Measurements from ENCODE around the gene ZNF626. TPM values are rescaled to one million over a fixed set of nuclear protein-coding genes. Genes with fewer than 3 reads are reported as not detected.
A peak's percentile ranks its signal among the peaks of the same experiment; 100 is the strongest.
"Not testable (repeated sequence)": the region's sequence is repeated elsewhere in the genome, so short reads cannot be mapped to it uniquely, and the experiment has no call there.

The ZNF626 gene
- total and polyA plus RNA-seq, 7 experiments from 2014 or later, result 2.2 to 20.0 (median 10.7) TPM

- H3K27ac Mint-ChIP-seq; H3K27me3 Mint-ChIP-seq; H3K36me3 ChIP-seq (ENCODE audit: control insufficient read depth in 2 of 3, insufficient read depth in 3 of 3, low read length in 3 of 3); POLR2A ChIA-PET; H3K4me3 Mint-ChIP-seq; H3K27ac ChIP-seq (ENCODE audit: low read depth, low read length); H3K4me1 Mint-ChIP-seq; intact Hi-C loops (cut with micrococcal nuclease); H3K4me1 ChIP-seq (ENCODE audit: control insufficient read depth in 2 of 2, insufficient read depth in 2 of 2, low read length in 2 of 2); ATAC-seq; CTCF ChIA-PET; H3K27me3 ChIP-seq (ENCODE audit: control insufficient read depth in 2 of 2, insufficient read depth in 2 of 2, low read length in 2 of 2); H3K4me3 ChIP-seq (ENCODE audit: low read length); DNase-seq: not testable (repeated sequence)
- peaks cover 2 to 26% (median 6%) of the 10 kb centered on the region in 5 donors for H3K36me3 Mint-ChIP-seq
- H3K9me3 Mint-ChIP-seq, result peaks cover 22 to 86% (median 43%) of the 10 kb centered on the region in 11 donors
- peaks cover 0 to 51% (median 4%) of the 10 kb centered on the region in 3 experiments for H3K9me3 ChIP-seq (ENCODE audit: control insufficient read depth in 2 of 3, low read length in 3 of 3)
These were observed 46.4 kb downstream of the ZNF626 start for GRCh38 chr19:20614971-20615370.

- POLR2A ChIA-PET, result interaction anchor here (0.6 kb wide), 1 partner anchor 884 kb away, joined by 3 read pairs; no protein-coding TSS in a partner anchor
- no peak overlapping the region for H3K27ac Mint-ChIP-seq
- peaks cover 2 to 26% (median 10%) of the 10 kb centered on the region in 5 donors for H3K36me3 Mint-ChIP-seq
- H3K4me1 Mint-ChIP-seq, result peaks cover 0 to 9% (median 7%) of the 10 kb centered on the region in 7 donors
- CTCF ChIA-PET, result no interaction called here
- ATAC-seq (no peak), DNase-seq (no peak)
- Histone ChIP-seq H3K4me3 (ENCODE audit: low read length) (no peak overlapping the region), H3K27ac (ENCODE audit: low read depth, low read length) (no peak overlapping the region), H3K9me3 (ENCODE audit: control insufficient read depth in 2 of 3, low read length in 3 of 3) (peaks cover 0 to 43% (median 3%) of the 10 kb centered on the region in 3 experiments), H3K27me3 (ENCODE audit: control insufficient read depth in 2 of 2, insufficient read depth in 2 of 2, low read length in 2 of 2) (no peaks in the 10 kb centered on the region), H3K4me1 (ENCODE audit: control insufficient read depth in 2 of 2, insufficient read depth in 2 of 2, low read length in 2 of 2) (no peaks in the 10 kb centered on the region), H3K36me3 (ENCODE audit: control insufficient read depth in 2 of 3, insufficient read depth in 3 of 3, low read length in 3 of 3) (no peaks in the 10 kb centered on the region)
- H3K27me3 Mint-ChIP-seq, result no peaks in the 10 kb centered on the region
- peaks cover 18 to 93% (median 44%) of the 10 kb centered on the region in 11 donors for H3K9me3 Mint-ChIP-seq
- H3K4me3 Mint-ChIP-seq, result peak overlapping the region in 3 of 10 donors; percentile 32 to 51 (median 33)
- intact Hi-C loops (cut with micrococcal nuclease), result no loop called here
These were observed 48.6 kb downstream of the ZNF626 start for GRCh38 chr19:20612711-20613316.

DNA sequence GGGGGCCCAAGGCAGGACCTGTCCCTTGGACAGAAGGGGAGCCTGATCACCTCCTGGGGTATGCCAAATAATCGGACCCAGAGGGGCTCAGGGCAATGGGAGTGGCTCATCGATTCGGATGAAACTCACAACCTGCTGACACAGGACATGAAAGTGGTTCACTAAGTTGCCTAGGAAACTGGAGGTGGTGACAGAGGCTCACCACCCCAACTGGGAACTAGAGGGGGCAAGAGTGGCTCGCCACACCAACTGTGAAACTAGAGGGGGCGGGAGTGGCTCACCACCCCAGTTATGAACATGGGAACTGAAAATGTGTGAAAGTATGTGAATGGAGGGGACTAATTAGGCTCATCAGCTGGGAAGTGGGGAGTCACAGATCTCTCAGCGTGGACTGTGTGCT lies 49.5 kb downstream of the ZNF626 start:
- Mint-ChIP-seq H3K36me3 (peaks cover 2 to 26% (median 10%) of the 10 kb centered on the region in 5 donors), H3K4me3 (no peak overlapping the region), H3K27me3 (no peaks in the 10 kb centered on the region), H3K9me3 (peaks cover 18 to 93% (median 44%) of the 10 kb centered on the region in 11 donors), H3K4me1 (peaks cover 0 to 9% (median 7%) of the 10 kb centered on the region in 7 donors), H3K27ac (no peak overlapping the region)
- ChIA-PET CTCF (no interaction called here), POLR2A (no interaction called here)
- no peaks in the 10 kb centered on the region for H3K4me1 ChIP-seq (ENCODE audit: control insufficient read depth in 2 of 2, insufficient read depth in 2 of 2, low read length in 2 of 2)
- no peaks in the 10 kb centered on the region for H3K36me3 ChIP-seq (ENCODE audit: control insufficient read depth in 2 of 3, insufficient read depth in 3 of 3, low read length in 3 of 3)
- H3K27me3 ChIP-seq (ENCODE audit: control insufficient read depth in 2 of 2, insufficient read depth in 2 of 2, low read length in 2 of 2), result no peaks in the 10 kb centered on the region
- ATAC-seq, result no peak
- no peak for DNase-seq
- H3K27ac ChIP-seq (ENCODE audit: low read depth, low read length), result no peak overlapping the region
- no peak overlapping the region for H3K4me3 ChIP-seq (ENCODE audit: low read length)
- intact Hi-C loops (cut with micrococcal nuclease), result no loop called here
- H3K9me3 ChIP-seq (ENCODE audit: control insufficient read depth in 2 of 3, low read length in 3 of 3), result peaks cover 0 to 38% (median 3%) of the 10 kb centered on the region in 3 experiments

DNA sequence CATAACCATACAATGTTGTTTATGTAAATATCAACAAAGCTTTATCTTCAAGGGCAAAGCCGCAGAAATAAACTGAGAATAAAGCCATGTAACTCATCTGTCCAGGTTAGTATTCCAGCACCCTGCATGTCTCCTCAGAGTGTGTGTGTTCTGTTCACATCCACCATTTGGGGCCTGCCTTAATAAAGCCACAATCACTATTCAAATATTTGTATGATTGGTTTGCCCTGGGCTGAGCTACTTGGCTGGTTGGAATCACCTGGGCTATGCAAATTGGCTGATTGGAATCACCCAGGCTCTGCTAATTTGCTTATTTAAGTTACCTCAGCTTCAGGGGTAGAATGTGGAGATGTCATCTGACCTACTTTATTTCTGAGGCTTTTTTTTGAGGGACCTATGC lies 53.4 kb downstream of the ZNF626 start:
- Histone ChIP-seq H3K9me3 (ENCODE audit: control insufficient read depth in 2 of 3, low read length in 3 of 3) (peaks cover 0 to 16% (median 3%) of the 10 kb centered on the region in 3 experiments), H3K36me3 (ENCODE audit: control insufficient read depth in 2 of 3, insufficient read depth in 3 of 3, low read length in 3 of 3) (no peaks in the 10 kb centered on the region), H3K27me3 (ENCODE audit: control insufficient read depth in 2 of 2, insufficient read depth in 2 of 2, low read length in 2 of 2) (no peaks in the 10 kb centered on the region), H3K27ac (ENCODE audit: low read depth, low read length) (no peak overlapping the region), H3K4me1 (ENCODE audit: control insufficient read depth in 2 of 2, insufficient read depth in 2 of 2, low read length in 2 of 2) (no peaks in the 10 kb centered on the region), H3K4me3 (ENCODE audit: low read length) (no peak overlapping the region)
- no peak overlapping the region for H3K4me3 Mint-ChIP-seq
- H3K27me3 Mint-ChIP-seq, result no peaks in the 10 kb centered on the region
- POLR2A ChIA-PET, result no interaction called here
- H3K4me1 Mint-ChIP-seq, result peaks cover 0 to 9% (median 7%) of the 10 kb centered on the region in 7 donors
- peaks cover 2 to 13% (median 4%) of the 10 kb centered on the region in 5 donors for H3K36me3 Mint-ChIP-seq
- no peak overlapping the region for H3K27ac Mint-ChIP-seq
- CTCF ChIA-PET, result no interaction called here
- intact Hi-C loops (cut with micrococcal nuclease), result no loop called here
- ATAC-seq (no peak), DNase-seq (no peak)
- peaks cover 6 to 86% (median 30%) of the 10 kb centered on the region in 11 donors for H3K9me3 Mint-ChIP-seq

Other genes with a start within 250 kb of the ZNF626 start
- 10 to 100 TPM; 13.3 to 43.2 (median 14.9) TPM for gene ZNF737, start 95.8 kb downstream of the ZNF626 start, total RNA-seq
- gene ZNF737, start 95.8 kb downstream of the ZNF626 start, polyA plus RNA-seq, result 10 to 100 TPM; 15.2 to 16.9 TPM
- gene ZNF66, start 114.7 kb upstream of the ZNF626 start, total RNA-seq, result 10 to 100 TPM in 4 of 5 experiments, 1 to 10 TPM in 1; 7.6 to 18.5 (median 12.2) TPM
- 1 to 10 TPM; 2.6 to 4.1 TPM for gene ZNF66, start 114.7 kb upstream of the ZNF626 start, polyA plus RNA-seq